ENCODE measurements around the gene ACO1. TPM values are rescaled to one million over a fixed set of nuclear protein-coding genes. Genes with fewer than 3 reads are reported as not detected.

ACO1 gene
- total RNA-seq, 1 experiment from 2014 or later, result 37.3 TPM

DNA sequence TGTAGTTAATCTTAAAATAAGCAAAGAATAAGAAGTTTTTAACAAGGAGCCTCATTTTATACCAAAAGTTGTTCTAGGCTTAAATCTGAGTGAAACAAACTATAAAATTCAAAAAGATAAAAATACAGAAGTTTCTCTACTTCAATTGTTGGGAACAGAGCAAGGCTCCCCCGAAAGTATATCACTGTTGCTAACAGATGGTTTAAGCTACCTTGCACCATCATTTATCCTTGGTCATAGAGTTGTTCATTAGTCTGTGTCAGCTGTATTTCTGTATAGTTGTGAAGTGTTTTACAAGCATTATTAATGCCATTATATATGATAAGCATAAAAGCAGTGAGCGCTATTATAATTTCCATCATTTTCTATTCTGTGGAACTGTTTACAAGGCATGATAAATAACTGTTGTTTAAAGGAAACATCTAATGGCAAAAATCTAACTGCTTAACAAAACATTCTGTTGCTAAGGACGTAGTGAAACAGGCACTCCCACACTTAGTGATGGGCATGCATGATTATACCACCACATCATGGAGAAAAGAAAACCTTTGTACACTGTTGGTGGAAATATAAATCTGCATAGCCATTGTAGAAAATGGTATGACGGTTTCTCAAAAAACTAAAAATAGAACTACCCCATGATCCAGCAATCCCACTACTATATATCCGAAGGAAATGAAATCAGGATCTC lies 23.3 kb upstream of the ACO1 start:
- H3K27me3 ChIP-seq (replicated peaks), result no peaks in the 10 kb centered on the region
- no peak for DNase-seq (ENCODE audit: low read depth in 1 of 2, low spot score in 2 of 2)
- H3K36me3 ChIP-seq, result no peaks in the 10 kb centered on the region
- no peaks in the 10 kb centered on the region for H3K9me3 ChIP-seq (replicated peaks)
- no peaks in the 10 kb centered on the region for H3K4me1 ChIP-seq (replicated peaks)
- H3K4me3 ChIP-seq, result no peak overlapping the region
- H3K27ac ChIP-seq, result no peak overlapping the region

DNA sequence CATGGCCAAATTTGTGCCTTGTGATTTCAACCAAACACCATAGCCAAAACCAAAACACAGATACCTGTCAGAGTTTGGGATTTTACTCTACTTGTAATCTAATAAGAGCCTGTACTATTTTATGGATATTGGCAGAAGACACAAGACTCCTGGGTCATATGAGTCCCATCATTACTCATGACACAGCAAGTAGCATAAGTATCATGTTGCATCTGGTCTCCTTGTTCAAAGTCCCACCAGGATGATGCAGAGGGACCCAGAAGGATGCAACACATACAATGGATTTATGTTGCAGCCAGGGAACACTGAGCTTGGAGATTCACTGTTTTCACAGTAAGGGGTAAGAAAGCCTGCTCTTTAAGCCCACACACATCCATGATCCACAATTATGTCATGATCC lies 13.2 kb upstream of the ACO1 start:
- Histone ChIP-seq H3K4me3 (no peak overlapping the region), H3K9me3 (replicated peaks) (no peaks in the 10 kb centered on the region), H3K4me1 (replicated peaks) (no peaks in the 10 kb centered on the region), H3K36me3 (no peaks in the 10 kb centered on the region), H3K27me3 (replicated peaks) (no peaks in the 10 kb centered on the region), H3K27ac (no peak overlapping the region)
- DNase-seq (ENCODE audit: low read depth in 1 of 2, low spot score in 2 of 2), result no peak

DNA sequence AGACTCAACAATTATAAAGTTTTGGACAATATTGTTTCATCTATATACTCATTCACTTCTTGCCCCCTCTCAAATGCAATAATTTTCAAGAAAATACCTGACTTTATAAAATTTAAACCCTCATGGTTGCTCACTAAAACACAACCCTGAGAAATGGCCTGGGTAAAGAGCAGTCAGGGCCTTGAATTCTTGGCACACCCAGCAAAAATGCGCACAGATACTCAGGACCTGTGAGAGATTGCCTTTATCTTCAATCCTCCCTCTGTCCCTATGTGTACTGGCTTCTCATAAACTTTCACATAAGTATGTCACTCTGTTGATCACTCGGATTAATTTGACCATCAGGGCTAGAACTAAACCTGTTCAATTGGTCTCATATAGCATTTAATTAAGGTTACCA lies 12.8 kb upstream of the ACO1 start:
- no peak overlapping the region for H3K27ac ChIP-seq
- no peaks in the 10 kb centered on the region for H3K27me3 ChIP-seq (replicated peaks)
- no peaks in the 10 kb centered on the region for H3K36me3 ChIP-seq
- H3K9me3 ChIP-seq (replicated peaks), result no peaks in the 10 kb centered on the region
- no peak for DNase-seq (ENCODE audit: low read depth in 1 of 2, low spot score in 2 of 2)
- H3K4me3 ChIP-seq, result no peak overlapping the region
- H3K4me1 ChIP-seq (replicated peaks), result no peaks in the 10 kb centered on the region

DNA sequence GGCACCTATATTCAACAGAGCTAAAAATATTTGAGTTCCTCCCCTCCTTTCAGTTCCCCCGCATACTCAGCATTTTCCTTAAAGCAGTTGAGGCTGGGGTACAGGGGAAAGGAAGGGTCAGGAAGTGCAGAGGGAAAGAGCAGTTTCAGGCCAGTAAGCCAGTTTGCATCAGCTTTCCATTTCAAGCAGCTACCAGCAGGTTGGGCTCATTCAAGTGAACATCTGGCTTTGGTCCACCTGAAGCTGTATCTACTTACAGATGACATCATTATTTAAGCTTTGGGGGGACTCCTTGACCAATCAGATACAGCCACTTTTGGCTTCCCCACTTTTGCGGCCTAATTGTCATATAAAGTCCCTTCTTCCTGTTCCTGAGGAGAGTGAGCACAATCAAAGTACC lies 8.2 kb upstream of the ACO1 start:
- Histone ChIP-seq H3K9me3 (replicated peaks) (no peaks in the 10 kb centered on the region), H3K4me3 (no peak overlapping the region), H3K27me3 (replicated peaks) (no peaks in the 10 kb centered on the region), H3K4me1 (replicated peaks) (no peaks in the 10 kb centered on the region), H3K36me3 (no peaks in the 10 kb centered on the region), H3K27ac (no peak overlapping the region)
- no peak for DNase-seq (ENCODE audit: low read depth in 1 of 2, low spot score in 2 of 2)

DNA sequence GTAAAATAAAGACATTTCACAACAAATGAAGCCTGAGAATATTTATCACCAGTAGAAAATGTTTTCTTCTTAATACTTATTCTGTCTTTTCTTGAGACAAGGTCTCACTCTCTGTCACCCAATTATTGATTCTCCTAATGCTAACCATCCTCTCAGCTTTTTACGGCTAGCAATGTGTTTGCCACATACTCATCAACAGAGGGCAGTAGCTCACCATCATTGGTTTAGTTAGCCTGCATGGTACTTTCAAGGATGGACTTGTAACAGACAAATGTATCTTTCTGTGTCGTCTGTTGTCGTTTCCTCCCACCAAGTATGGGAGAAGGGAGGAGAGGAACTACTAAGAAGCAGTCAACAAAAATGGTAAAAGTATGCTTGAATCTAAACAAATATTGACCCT lies 5.9 kb upstream of the ACO1 start:
- H3K36me3 ChIP-seq, result no peaks in the 10 kb centered on the region
- no peaks in the 10 kb centered on the region for H3K9me3 ChIP-seq (replicated peaks)
- no peaks in the 10 kb centered on the region for H3K4me1 ChIP-seq (replicated peaks)
- H3K4me3 ChIP-seq, result no peak overlapping the region
- peak in 1 of 2 experiments; percentile 29 for DNase-seq (ENCODE audit: low read depth in 1 of 2, low spot score in 2 of 2)
- H3K27ac ChIP-seq, result no peak overlapping the region
- no peaks in the 10 kb centered on the region for H3K27me3 ChIP-seq (replicated peaks)

DNA sequence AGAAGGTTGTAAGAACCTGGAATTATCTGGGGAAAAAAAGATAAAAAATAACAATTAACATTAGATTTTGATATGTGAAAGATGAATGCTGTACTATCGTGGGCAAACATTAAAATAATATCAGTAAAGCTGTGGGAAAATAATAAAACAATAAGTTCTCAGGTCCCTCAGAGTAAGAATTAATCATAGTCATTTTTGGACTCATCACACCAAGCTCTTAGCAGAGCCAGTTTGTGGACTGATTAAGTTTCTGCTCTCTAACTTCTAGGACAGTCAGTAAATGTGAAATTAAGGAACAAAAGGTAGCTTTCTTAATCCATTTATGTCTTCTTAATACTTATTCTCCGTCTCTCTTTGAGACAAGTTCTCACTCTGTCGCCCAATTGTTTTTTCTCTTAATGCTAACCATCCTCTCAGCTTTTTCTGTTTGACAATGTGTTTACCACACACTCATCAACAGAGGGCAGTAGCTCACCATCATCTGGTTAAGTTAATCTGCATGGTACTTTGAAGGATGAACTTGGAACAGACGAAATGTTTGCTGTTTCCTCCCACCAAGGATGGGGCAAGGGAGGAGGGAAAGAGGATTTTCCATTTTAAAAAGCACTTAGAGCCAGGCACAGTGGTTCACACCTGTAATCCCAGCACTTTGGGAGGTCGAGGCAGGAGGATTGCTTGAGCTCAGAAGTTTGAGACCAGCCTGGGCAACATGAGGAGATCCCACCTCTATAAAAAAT lies 5.3 kb upstream of the ACO1 start:
- no peaks in the 10 kb centered on the region for H3K36me3 ChIP-seq
- no peaks in the 10 kb centered on the region for H3K9me3 ChIP-seq (replicated peaks)
- H3K27me3 ChIP-seq (replicated peaks), result no peaks in the 10 kb centered on the region
- H3K27ac ChIP-seq, result no peak overlapping the region
- no peaks in the 10 kb centered on the region for H3K4me1 ChIP-seq (replicated peaks)
- DNase-seq (ENCODE audit: low read depth in 1 of 2, low spot score in 2 of 2), result peak; percentile 40 to 45
- no peak overlapping the region for H3K4me3 ChIP-seq

DNA sequence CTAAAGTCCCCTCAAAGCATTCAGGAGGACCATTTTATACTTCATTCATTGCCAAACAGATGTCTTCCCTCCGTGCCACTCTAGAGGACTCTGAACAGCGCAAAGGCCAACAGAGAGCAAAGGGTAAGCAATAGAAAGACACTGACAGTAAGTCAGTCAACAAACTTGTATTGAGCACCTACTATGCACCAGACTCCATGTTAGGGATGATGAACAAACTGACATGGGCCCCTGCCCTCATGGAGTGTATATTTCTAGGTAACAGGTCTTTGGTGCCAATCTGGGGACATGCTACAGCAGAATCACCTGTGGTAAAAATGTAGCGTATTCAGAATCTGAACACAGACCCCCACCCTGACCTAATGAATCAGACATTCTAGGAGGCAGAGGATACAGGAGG lies 3.5 kb upstream of the ACO1 start:
- Histone ChIP-seq H3K4me1 (replicated peaks) (peaks cover 7% of the 10 kb centered on the region; the same call in 1 of the 2 replicates), H3K27ac (no peak overlapping the region), H3K9me3 (replicated peaks) (no peaks in the 10 kb centered on the region), H3K27me3 (replicated peaks) (no peaks in the 10 kb centered on the region), H3K4me3 (no peak overlapping the region), H3K36me3 (no peaks in the 10 kb centered on the region; the same call in 1 of the 2 replicates)
- DNase-seq (ENCODE audit: low read depth in 1 of 2, low spot score in 2 of 2), result no peak

DNA sequence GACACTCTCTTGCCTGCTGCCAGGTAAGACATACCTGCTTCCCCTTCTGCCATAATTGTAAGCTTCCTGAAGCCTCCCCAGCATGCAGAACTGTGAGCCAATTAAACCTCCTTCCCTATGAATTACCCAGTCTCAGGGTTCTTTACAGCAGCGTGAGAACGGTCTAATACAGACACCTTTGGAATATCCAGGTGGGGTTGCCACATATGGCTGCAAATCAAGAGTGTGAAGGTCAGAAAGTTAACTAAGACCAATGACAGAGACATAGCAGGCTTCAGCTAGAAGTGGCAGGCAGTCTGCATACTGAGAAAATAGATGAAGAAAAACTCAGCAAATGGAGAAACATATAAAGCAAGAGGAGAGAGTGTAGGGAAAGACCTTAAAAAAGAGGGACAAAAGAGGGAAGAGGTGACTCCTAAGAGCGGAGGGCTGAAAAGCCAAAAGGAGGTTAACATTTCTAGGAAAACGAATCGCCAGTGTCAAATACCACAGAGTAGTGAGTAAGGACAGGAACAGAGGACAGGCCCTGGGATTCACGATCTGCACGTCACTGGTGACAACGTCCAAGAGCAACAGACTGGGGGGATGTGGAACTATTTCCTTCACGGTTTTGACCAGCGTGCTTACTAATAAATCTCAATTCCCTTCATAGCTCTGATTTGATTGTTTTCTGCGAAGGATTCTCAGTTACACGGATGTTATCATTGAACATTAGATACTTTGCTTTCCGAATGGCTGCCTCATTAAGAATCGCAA lies 1.7 kb upstream of the ACO1 start:
- Histone ChIP-seq H3K4me1 (replicated peaks) (peaks cover 7% of the 10 kb centered on the region; the same call in 1 of the 2 replicates), H3K27ac (no peak overlapping the region), H3K4me3 (no peak overlapping the region), H3K9me3 (replicated peaks) (no peaks in the 10 kb centered on the region), H3K36me3 (no peaks in the 10 kb centered on the region; the same call in 1 of the 2 replicates), H3K27me3 (replicated peaks) (no peaks in the 10 kb centered on the region)
- DNase-seq (ENCODE audit: low read depth in 1 of 2, low spot score in 2 of 2), result no peak

DNA sequence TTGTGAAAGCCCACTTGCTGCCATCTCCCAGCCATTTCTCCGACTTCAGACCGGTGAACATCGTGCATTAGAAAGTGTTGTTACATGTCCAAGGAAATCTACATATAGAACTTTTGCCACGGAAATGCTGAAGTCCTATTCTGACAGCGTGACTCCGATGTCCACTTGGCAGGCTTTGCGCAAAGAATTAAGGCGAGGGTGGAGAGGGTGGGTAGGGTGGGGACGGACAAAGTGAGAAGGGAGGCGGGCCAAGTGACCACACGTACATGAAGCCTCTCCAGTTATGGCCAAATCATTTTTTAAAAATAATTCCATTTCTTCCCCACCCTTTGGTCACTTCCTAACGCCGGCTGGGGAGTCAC lies 460 bp upstream of the ACO1 start:
- no peaks in the 10 kb centered on the region; the same call in 1 of the 2 replicates for H3K36me3 ChIP-seq
- DNase-seq (ENCODE audit: low read depth in 1 of 2, low spot score in 2 of 2), result no peak
- peak overlapping the region; percentile 86 for H3K4me3 ChIP-seq
- H3K27ac ChIP-seq, result no peak overlapping the region
- peaks cover 7% of the 10 kb centered on the region; the same call in 1 of the 2 replicates for H3K4me1 ChIP-seq (replicated peaks)
- H3K27me3 ChIP-seq (replicated peaks), result no peaks in the 10 kb centered on the region
- no peaks in the 10 kb centered on the region for H3K9me3 ChIP-seq (replicated peaks)

DNA sequence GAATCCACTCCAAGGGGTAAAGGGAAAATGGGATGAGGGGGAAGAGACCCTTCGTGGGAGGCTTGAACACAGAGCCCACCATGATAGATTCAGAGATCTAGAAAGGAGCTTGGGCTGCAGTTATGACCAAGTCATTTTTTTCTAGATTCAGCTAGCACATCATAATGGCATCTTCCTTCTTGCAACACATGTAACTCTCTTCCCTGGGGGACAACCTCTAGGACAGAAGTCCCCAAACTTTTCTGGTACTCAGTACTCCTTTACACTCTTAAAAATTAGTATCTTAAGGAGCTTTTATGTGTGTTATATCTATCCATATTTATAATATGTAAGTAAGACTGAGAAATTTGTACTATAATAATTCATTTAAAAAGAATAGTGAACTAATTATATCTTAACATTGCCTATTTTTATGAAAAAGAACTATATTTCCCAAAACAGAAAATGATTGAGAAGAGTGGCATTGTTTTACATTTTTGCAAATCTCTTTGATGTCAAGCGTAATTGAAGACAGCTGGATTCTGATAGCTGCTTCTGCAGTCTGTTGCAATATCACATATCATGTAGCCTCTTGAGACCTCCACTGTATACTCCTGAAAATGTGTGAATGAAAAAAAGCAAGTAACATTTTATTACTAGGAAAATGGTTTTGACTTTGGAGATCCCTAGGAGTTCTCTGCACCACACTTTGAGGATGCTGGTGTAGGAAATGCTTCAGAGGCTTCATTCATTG lies 875 bp downstream of the ACO1 start:
- H3K36me3 ChIP-seq, result no peaks in the 10 kb centered on the region; the same call in 1 of the 2 replicates
- H3K4me1 ChIP-seq (replicated peaks), result peaks cover 7% of the 10 kb centered on the region; the same call in 1 of the 2 replicates
- DNase-seq (ENCODE audit: low read depth in 1 of 2, low spot score in 2 of 2), result no peak
- H3K4me3 ChIP-seq, result peak overlapping the region; percentile 86
- H3K27ac ChIP-seq, result no peak overlapping the region
- no peaks in the 10 kb centered on the region for H3K9me3 ChIP-seq (replicated peaks)
- no peaks in the 10 kb centered on the region for H3K27me3 ChIP-seq (replicated peaks)

DNA sequence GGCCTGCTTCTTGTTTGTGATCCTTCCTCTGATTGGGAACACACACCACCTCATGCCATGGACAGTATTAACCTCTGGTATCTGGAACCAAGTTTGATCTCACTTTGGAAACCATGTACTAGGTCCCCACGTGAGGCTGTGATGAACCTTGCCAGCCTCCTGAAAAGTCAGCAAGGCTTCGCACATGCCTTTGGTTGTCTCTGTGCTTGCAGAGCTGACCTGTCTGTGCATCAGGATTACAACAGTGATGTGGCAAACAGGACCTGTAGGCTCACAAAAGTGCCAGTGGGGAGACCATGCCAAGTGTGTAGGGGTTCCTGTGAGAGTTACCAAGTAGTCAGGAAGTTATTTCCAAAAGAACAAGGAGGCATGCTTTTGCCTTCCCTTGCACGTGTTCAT lies 1.4 kb downstream of the ACO1 start:
- no peak for DNase-seq (ENCODE audit: low read depth in 1 of 2, low spot score in 2 of 2)
- H3K4me3 ChIP-seq, result no peak overlapping the region
- no peaks in the 10 kb centered on the region for H3K9me3 ChIP-seq (replicated peaks)

DNA sequence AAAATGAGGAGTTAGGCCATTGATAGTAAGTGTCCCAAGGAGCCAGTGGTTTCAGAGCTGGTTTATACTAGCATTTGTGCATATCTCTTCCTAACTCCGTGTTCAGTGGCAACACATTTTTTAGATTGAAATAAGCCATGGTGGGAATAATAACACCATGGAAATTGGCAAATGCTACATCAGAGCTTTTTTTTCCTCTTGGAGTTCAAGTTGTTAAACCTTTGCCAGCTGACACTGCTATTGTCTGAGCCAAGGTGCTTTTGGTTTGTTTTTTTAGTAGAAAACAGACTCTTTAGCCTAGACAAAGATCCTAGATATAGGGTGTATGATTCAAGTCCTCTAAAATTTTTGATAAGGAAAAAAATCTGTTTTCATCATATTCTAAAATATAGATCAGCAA lies 2.8 kb downstream of the ACO1 start:
- Histone ChIP-seq H3K4me1 (replicated peaks) (peaks cover 7% of the 10 kb centered on the region; the same call in 1 of the 2 replicates), H3K27me3 (replicated peaks) (no peaks in the 10 kb centered on the region), H3K4me3 (no peak overlapping the region), H3K27ac (no peak overlapping the region), H3K36me3 (no peaks in the 10 kb centered on the region; the same call in 1 of the 2 replicates), H3K9me3 (replicated peaks) (no peaks in the 10 kb centered on the region)
- DNase-seq (ENCODE audit: low read depth in 1 of 2, low spot score in 2 of 2), result no peak

More for the DNA sequence above, 1.4 kb downstream of the ACO1 start:
- H3K4me1 ChIP-seq (replicated peaks), result peaks cover 7% of the 10 kb centered on the region; the same call in 1 of the 2 replicates
- no peaks in the 10 kb centered on the region for H3K27me3 ChIP-seq (replicated peaks)
- H3K36me3 ChIP-seq, result no peaks in the 10 kb centered on the region; the same call in 1 of the 2 replicates
- H3K27ac ChIP-seq, result no peak overlapping the region

DNA sequence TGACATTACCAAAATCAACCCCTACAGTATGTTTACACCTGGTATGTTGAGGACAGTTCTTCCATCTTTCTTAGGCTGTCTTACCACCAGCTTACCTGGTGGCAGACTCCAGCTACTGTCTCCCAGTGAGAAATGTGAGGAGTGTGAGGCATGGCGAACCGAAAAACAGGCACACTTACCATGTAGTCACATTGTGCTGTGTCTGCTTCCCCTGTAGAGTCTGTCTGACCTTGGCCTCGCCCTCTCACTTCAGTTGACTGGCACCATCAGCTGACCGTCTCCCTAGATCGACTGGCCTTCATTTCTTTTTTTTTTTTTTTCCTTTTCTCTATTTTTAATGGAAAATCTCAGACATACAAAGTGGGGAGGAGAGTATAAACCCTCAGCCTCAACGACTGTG lies 4.9 kb downstream of the ACO1 start:
- Histone ChIP-seq H3K4me1 (replicated peaks) (peaks cover 7% of the 10 kb centered on the region; the same call in 1 of the 2 replicates), H3K36me3 (no peaks in the 10 kb centered on the region; the same call in 1 of the 2 replicates), H3K9me3 (replicated peaks) (no peaks in the 10 kb centered on the region), H3K27me3 (replicated peaks) (no peaks in the 10 kb centered on the region), H3K27ac (no peak overlapping the region), H3K4me3 (no peak overlapping the region)
- DNase-seq (ENCODE audit: low read depth in 1 of 2, low spot score in 2 of 2), result no peak

All from SJSA1 (cell line).